Measurements from ENCODE around the gene ZNF185. TPM values are rescaled to one million over a fixed set of nuclear protein-coding genes. Genes with fewer than 3 reads are reported as not detected.

Gene ZNF185
- total and polyA plus RNA-seq, 2 donors (not counting 3 experiments of a cell fraction or from before 2014, with no cell fraction given): 18.7 to 31.6 TPM

- Histone ChIP-seq H3K9me1 (replicated peaks; ENCODE audit: control insufficient read depth, extremely low read depth, insufficient read depth, low read length) (no peaks in the 10 kb centered on the region), H3K27ac (ENCODE audit: insufficient read depth, low read depth, low read length) (no peak overlapping the region), H3K9ac (replicated peaks; ENCODE audit: extremely low read depth, insufficient read depth, low read length) (no peak overlapping the region), H4K20me1 (replicated peaks; ENCODE audit: control insufficient read depth, extremely low read depth, insufficient read depth, low read length) (no peaks in the 10 kb centered on the region), H3K79me2 (ENCODE audit: control insufficient read depth, insufficient read depth, low read length) (peaks cover 20% of the 10 kb centered on the region), H3K9me3 (replicated peaks; ENCODE audit: control insufficient read depth, insufficient read depth, low read length) (no peaks in the 10 kb centered on the region), H2AFZ (ENCODE audit: low read depth, low read length) (no peak overlapping the region), H3K4me3 (replicated peaks in 1 of 3; ENCODE audit: insufficient read depth in 1 of 3, low read depth in 1 of 3, low read length in 3 of 3) (no peak overlapping the region), H3K27me3 (ENCODE audit: control insufficient read depth in 2 of 2, insufficient read depth in 2 of 2, low read length in 2 of 2) (no peaks in the 10 kb centered on the region), H3K36me3 (ENCODE audit: control insufficient read depth in 2 of 2, extremely low read depth in 1 of 2, insufficient read depth in 2 of 2, low read length in 2 of 2) (no peaks in the 10 kb centered on the region), H3K4me1 (ENCODE audit: control insufficient read depth, extremely low read depth, insufficient read depth, low read length) (peaks cover 23% of the 10 kb centered on the region), H3K4me2 (ENCODE audit: insufficient read depth, low read length) (no peak overlapping the region)
- ChIA-PET CTCF (interaction anchor here (0.8 to 1.6 kb wide), 3 partner anchors 24 to 27 kb away, joined by 3 to 4 read pairs (median 3); no protein-coding TSS in a partner anchor), POLR2A (no interaction called here)
- intact Hi-C loops (cut with micrococcal nuclease): no loop called here
- FAIRE-seq (peak; percentile 63), DNase-seq (ENCODE audit: low read depth, low spot score) (no peak)
- dilution Hi-C loops (cut with MboI; ENCODE audit: extremely low pct_ligation_motif_present, low sequenced_read_pairs): no loop called here
- TF ChIP-seq POLR2AphosphoS5 (IDR thresholded peaks at IDR 0.05; ENCODE audit: insufficient read depth, low read depth, low read length) (no peak), POLR2A (IDR thresholded peaks at IDR 0.05; ENCODE audit: low read depth, low read length) (no peak), MYC (IDR thresholded peaks at IDR 0.05; ENCODE audit: low read depth, low read length) (no peak), CTCF (IDR thresholded peaks at IDR 0.05; ENCODE audit: extremely low read depth in 1 of 2, insufficient read depth in 1 of 2, low read depth in 1 of 2, low read length in 2 of 2) (no peak), EZH2 (IDR thresholded peaks at IDR 0.05; ENCODE audit: borderline replicate concordance, low read depth, low read length, severe bottlenecking) (no peak)
- BruUV-seq (replicated peaks): no TSS peak
Observed at GRCh38 chrX:152899111-152899873, 1.4 kb downstream of the ZNF185 start.

Measured in endothelial cell of umbilical vein (primary cell).